B cell (primary cell): ENCODE data around the gene CNTN4. TPM values are rescaled to one million over a fixed set of nuclear protein-coding genes. Genes with fewer than 3 reads are reported as not detected.

Experiments
- ATAC-seq: fragments of 200-7000 bp; cut with Tn5 transposase; one replicate; pipeline ENCODE4 v1.10.0; 2021; ENCODE audit warnings: low read depth, mild to moderate bottlenecking, moderate number of reproducible peaks, moderate library complexity
- CTCF ChIA-PET: fragments of 350-600 bp; sonication (Branson Sonifier 250); formaldehyde crosslinking; loops from one replicate; lab custom pipeline; 2021; ENCODE audit warnings: antibody characterized with exemption, inconsistent platforms; lab: Charles Lee
- POLR2A ChIA-PET: fragments of 350-600 bp; sonication (Branson Sonifier 250); formaldehyde crosslinking; loops from one replicate; lab custom pipeline; 2021; ENCODE audit warnings: antibody characterized with exemption; lab: Charles Lee
- DNase-seq: peaks from one replicate; pipeline ENCODE4 v3.0.0; 2013
- H2AFZ ChIP-seq: 2 replicates; pipeline ENCODE4 v1.6.1; 2012; ENCODE audit warnings: mild to moderate bottlenecking, low read depth, low read length; ENCODE audit not compliant: insufficient read depth, poor library complexity, severe bottlenecking
- H3K27ac ChIP-seq, 2 donors: 1 replicate in 1 of 2; 2 replicates in 1 of 2; pipeline ENCODE4 v1.5.1; 2012 to 2013; ENCODE audit warnings: low read length in 2 of 2, mild to moderate bottlenecking in 2 of 2, moderate library complexity in 1 of 2
- H3K27me3 ChIP-seq, 4 experiments: fragments of 200-600 bp in 1 of 4; sonication (generic) in 1 of 4; replicated peaks in 1 of 4; 1 replicate in 2 of 4; 2 replicates in 2 of 4; pipeline versions ENCODE4 v1.6.1 to v1.7.0; 2013 to 2016; ENCODE audit warnings: low read length in 3 of 4, mild to moderate bottlenecking in 2 of 4, mixed read lengths in 1 of 4, moderate library complexity in 1 of 4; ENCODE audit not compliant: insufficient read depth in 4 of 4, control insufficient read depth in 3 of 4; ENCODE audit errors: control extremely low read depth in 1 of 4
- H3K36me3 ChIP-seq, 2 experiments: replicated peaks in 1 of 2; 1 replicate in 1 of 2; 2 replicates in 1 of 2; pipeline versions ENCODE4 v1.6.1 to v1.7.1; 2013; ENCODE audit warnings: low read length in 1 of 2; ENCODE audit not compliant: insufficient read depth in 2 of 2, control insufficient read depth in 1 of 2; ENCODE audit errors: control extremely low read depth in 1 of 2, extremely low read depth in 1 of 2
- H3K4me1 ChIP-seq, 2 donors: fragments of 200-600 bp in 1 of 2; sonication (generic) in 1 of 2; 1 replicate in 1 of 2; 2 replicates in 1 of 2; pipeline versions ENCODE4 v1.5.1 to v1.6.1; 2013 to 2017; ENCODE audit warnings: low read length in 2 of 2; ENCODE audit not compliant: control insufficient read depth in 2 of 2, insufficient read depth in 2 of 2
- H3K4me2 ChIP-seq: replicated peaks from 2 replicates; pipeline ENCODE3; 2012; ENCODE audit warnings: mild to moderate bottlenecking, low read depth, low read length; ENCODE audit not compliant: poor library complexity, severe bottlenecking
- H3K4me3 ChIP-seq, 5 experiments: fragments of 200-600 bp in 1 of 5; sonication (generic) in 1 of 5; 1 replicate in 3 of 5; 2 replicates in 2 of 5; pipeline versions ENCODE4 v1.5.1 to v1.7.0; 2011 to 2016; ENCODE audit warnings: low read length in 4 of 5, mild to moderate bottlenecking in 4 of 5, low read depth in 2 of 5, control low read depth in 1 of 5, moderate library complexity in 1 of 5; ENCODE audit not compliant: insufficient read depth in 1 of 5; ENCODE audit errors: control extremely low read depth in 1 of 5, extremely low read depth in 1 of 5
- H3K79me2 ChIP-seq: fragments of 200-600 bp; sonication (generic); one replicate; pipeline ENCODE4 v1.6.0; 2016; ENCODE audit warnings: low read length; ENCODE audit not compliant: control insufficient read depth, insufficient read depth
- H3K9ac ChIP-seq: fragments of 200-600 bp; sonication (generic); 2 replicates; pipeline ENCODE4 v1.6.1; 2017; ENCODE audit warnings: mild to moderate bottlenecking, low read length, moderate library complexity
- H3K9me3 ChIP-seq, 3 donors: one replicate each; pipeline versions ENCODE4 v1.6.1 to v1.7.1; 2013; ENCODE audit warnings: low read length in 2 of 3; ENCODE audit not compliant: control insufficient read depth in 2 of 3, insufficient read depth in 1 of 3; ENCODE audit errors: control extremely low read depth in 1 of 3
- H4K20me1 ChIP-seq: 2 replicates; pipeline ENCODE4 v1.6.0; 2012; ENCODE audit warnings: mild to moderate bottlenecking, low read length; ENCODE audit not compliant: insufficient read depth, control insufficient read depth, poor library complexity, severe bottlenecking
- H3K27ac Mint-ChIP-seq: one replicate; pipeline ENCODE4 v1.8.0; 2021; ENCODE audit warnings: mixed read lengths
- H3K27me3 Mint-ChIP-seq: one replicate; pipeline ENCODE4 v1.8.0; 2021; ENCODE audit warnings: mixed read lengths
- H3K4me1 Mint-ChIP-seq: one replicate; pipeline ENCODE4 v1.8.0; 2021; ENCODE audit warnings: mixed read lengths
- H3K4me3 Mint-ChIP-seq: one replicate; pipeline ENCODE4 v1.8.0; 2021; ENCODE audit warnings: mixed read lengths
- H3K9me3 Mint-ChIP-seq: one replicate; pipeline ENCODE4 v1.8.0; 2022; ENCODE audit warnings: mixed read lengths; ENCODE audit not compliant: insufficient read depth
- EZH2 ChIP-seq: IDR thresholded peaks from 2 replicates; pipeline ENCODE4 v1.6.1; 2012; ENCODE audit warnings: borderline replicate concordance, low read depth, mild to moderate bottlenecking, moderate library complexity, low read length; ENCODE audit not compliant: insufficient read depth, poor library complexity, severe bottlenecking
- WGBS: methylation state at CpG from one replicate; pipeline ENCODE4 v1.1.5; 2013; ENCODE audit warnings: missing lambda C conversion rate; ENCODE audit not compliant: insufficient coverage; 5-methylcytosine and 5-hydroxymethylcytosine counted together
- intact Hi-C: fragments of 100-400 bp; cut with micrococcal nuclease; formaldehyde crosslinking; loops from one replicate; pipeline ENCODE4 v1.10.0; 2022
- polyA plus RNA-seq: library from polyadenylated mRNA; depleted of rRNA; stranded (reverse); fragments of >200 nt; gene quantifications from 2 replicates; pipeline ENCODE4 v1.2.3, GENCODE V29; 2012
- total RNA-seq, 2 donors: library from RNA; stranded (reverse); fragments of 120-200 nt in 1 of 2; gene quantifications; 1 replicate in 1 of 2; 2 replicates in 1 of 2; pipeline versions ENCODE4 v1.2.3 to v1.2.4, GENCODE V29; 2013 to 2022
- TF ChIP-seq, protein P1 (sequence below): fragments of 200-600 bp; IDR thresholded peaks from one replicate; pipeline ENCODE4 v1.8.0; 2022; ENCODE audit warnings: antibody characterized with exemption, mild to moderate bottlenecking

The CNTN4 gene
- total and polyA plus RNA-seq, 2 donors (not counting 1 experiment from before 2014, with no cell fraction given): 0.05 TPM; not detected in 1

DNA sequence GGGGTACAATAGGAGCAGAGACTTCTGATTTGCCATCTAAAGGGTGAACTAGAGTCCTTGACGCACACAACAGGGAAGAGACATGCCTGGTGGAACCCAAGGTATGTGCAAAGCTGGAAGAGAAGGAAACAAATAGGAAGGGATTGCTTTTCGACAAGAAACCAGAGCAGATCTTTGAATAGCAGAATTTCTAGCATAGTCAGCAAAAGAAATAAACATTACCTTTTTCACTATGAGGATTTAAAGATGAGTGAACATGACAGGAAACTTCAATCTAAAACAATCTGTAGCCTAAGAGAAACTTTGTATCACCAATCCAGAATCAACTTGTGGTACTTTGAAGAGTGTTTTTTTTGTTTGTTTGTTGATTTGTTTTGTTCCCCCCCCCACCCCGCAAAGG, 1006.6 kb downstream of the CNTN4 start:
- no peak for ATAC-seq

DNA sequence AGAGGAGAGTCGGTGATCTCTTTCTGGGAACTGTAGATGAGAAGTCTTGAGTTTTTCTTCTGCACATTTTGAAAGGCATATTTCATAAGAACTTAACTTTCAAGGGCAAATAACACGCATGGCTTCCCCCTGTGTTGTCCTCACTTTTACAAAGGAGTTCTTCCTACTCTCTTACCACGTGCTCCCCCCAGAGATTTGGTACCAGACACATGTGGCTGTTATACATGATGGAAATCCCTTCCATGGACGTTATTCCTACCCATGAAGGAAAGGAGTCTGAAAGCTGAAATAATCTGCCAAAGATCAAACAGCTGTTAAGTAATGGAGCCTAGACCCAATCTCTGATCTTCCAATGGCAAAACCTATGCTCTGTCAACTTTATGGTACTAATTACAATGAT, 1007.1 kb downstream of the CNTN4 start:
- Mint-ChIP-seq H3K4me3 (peak overlapping the region; percentile 40), H3K27ac (no peak overlapping the region)

More for the DNA sequence above, 1006.6 kb downstream of the CNTN4 start:
- H3K4me1 Mint-ChIP-seq: peaks cover 39% of the 10 kb centered on the region
- no CpG with 5 or more reads among the region's 3 CpGs for WGBS
- no peak for TF ChIP-seq EZH2
- TF ChIP-seq, protein P1, sequence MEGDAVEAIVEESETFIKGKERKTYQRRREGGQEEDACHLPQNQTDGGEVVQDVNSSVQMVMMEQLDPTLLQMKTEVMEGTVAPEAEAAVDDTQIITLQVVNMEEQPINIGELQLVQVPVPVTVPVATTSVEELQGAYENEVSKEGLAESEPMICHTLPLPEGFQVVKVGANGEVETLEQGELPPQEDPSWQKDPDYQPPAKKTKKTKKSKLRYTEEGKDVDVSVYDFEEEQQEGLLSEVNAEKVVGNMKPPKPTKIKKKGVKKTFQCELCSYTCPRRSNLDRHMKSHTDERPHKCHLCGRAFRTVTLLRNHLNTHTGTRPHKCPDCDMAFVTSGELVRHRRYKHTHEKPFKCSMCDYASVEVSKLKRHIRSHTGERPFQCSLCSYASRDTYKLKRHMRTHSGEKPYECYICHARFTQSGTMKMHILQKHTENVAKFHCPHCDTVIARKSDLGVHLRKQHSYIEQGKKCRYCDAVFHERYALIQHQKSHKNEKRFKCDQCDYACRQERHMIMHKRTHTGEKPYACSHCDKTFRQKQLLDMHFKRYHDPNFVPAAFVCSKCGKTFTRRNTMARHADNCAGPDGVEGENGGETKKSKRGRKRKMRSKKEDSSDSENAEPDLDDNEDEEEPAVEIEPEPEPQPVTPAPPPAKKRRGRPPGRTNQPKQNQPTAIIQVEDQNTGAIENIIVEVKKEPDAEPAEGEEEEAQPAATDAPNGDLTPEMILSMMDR: no peak
- no peaks in the 10 kb centered on the region for H3K27me3 ChIP-seq
- no peak overlapping the region for H3K4me3 ChIP-seq
- no peak overlapping the region for H3K4me2 ChIP-seq
- ChIA-PET CTCF (no interaction called here), POLR2A (no interaction called here)
- no peaks in the 10 kb centered on the region for H3K79me2 ChIP-seq
- peaks cover 21 to 31% of the 10 kb centered on the region in 2 donors for H3K4me1 ChIP-seq
- H3K27me3 Mint-ChIP-seq: no peaks in the 10 kb centered on the region
- no peak overlapping the region for H3K27ac Mint-ChIP-seq
- no peaks in the 10 kb centered on the region for H4K20me1 ChIP-seq
- peak overlapping the region; percentile 2 for H3K9ac ChIP-seq
- no peaks in the 10 kb centered on the region for H3K9me3 ChIP-seq
- no peak overlapping the region for H3K27ac ChIP-seq
- DNase-seq: no peak
- H2AFZ ChIP-seq: no peak overlapping the region
- H3K36me3 ChIP-seq: no peaks in the 10 kb centered on the region
- H3K4me3 Mint-ChIP-seq: no peak overlapping the region
- no peaks in the 10 kb centered on the region for H3K9me3 Mint-ChIP-seq
- intact Hi-C loops: no loop called here

More for the DNA sequence above, 1007.1 kb downstream of the CNTN4 start:
- ATAC-seq (no peak), DNase-seq (no peak)
- H3K27me3 Mint-ChIP-seq: no peaks in the 10 kb centered on the region
- CTCF ChIA-PET: no interaction called here
- peaks cover 21 to 36% of the 10 kb centered on the region in 2 donors for H3K4me1 ChIP-seq
- no peak overlapping the region for H3K4me3 ChIP-seq
- no peak overlapping the region for H2AFZ ChIP-seq
- no peaks in the 10 kb centered on the region for H3K9me3 ChIP-seq
- H3K4me2 ChIP-seq: no peak overlapping the region
- H3K27ac ChIP-seq: no peak overlapping the region
- no peaks in the 10 kb centered on the region for H4K20me1 ChIP-seq
- no peaks in the 10 kb centered on the region for H3K79me2 ChIP-seq
- no peaks in the 10 kb centered on the region for H3K9me3 Mint-ChIP-seq
- TF ChIP-seq, protein P1: no peak
- no peak for TF ChIP-seq EZH2
- 86% methylated on average over 1 of the region's 4 CpGs for WGBS
- no peaks in the 10 kb centered on the region for H3K27me3 ChIP-seq
- no peaks in the 10 kb centered on the region for H3K36me3 ChIP-seq
- peak overlapping the region; percentile 2 for H3K9ac ChIP-seq
- peaks cover 44% of the 10 kb centered on the region for H3K4me1 Mint-ChIP-seq
- intact Hi-C loops: no loop called here
- POLR2A ChIA-PET: no interaction called here
